Uterus (tissue), 4 donors: ENCODE measurements around the gene TFF3. TPM values are rescaled to one million over a fixed set of nuclear protein-coding genes. Genes with fewer than 3 reads are reported as not detected.

Experiments used
- DNase-seq, 2 donors: peaks; one replicate each; pipeline ENCODE4 v3.0.0-alpha.2; 2019 to 2020
- H3K27ac ChIP-seq, 2 donors: fragments of 200-600 bp; sonication (generic); 1 replicate in 1 of 2; 2 replicates in 1 of 2; pipeline ENCODE4 v1.5.1; 2016 to 2018
- H3K27me3 ChIP-seq, 2 donors: fragments of 200-600 bp; sonication (generic); one replicate each; pipeline ENCODE4 v1.5.1; 2018 to 2019; ENCODE audit warnings: control low read depth in 1 of 2
- H3K36me3 ChIP-seq, 2 donors: fragments of 200-600 bp; sonication (generic); one replicate each; pipeline ENCODE4 v1.5.1; 2019; ENCODE audit warnings: control low read depth in 1 of 2
- H3K4me1 ChIP-seq, 2 donors: fragments of 200-600 bp; sonication (generic); one replicate each; pipeline ENCODE4 v1.5.1; 2018 to 2019; ENCODE audit warnings: control low read depth in 1 of 2
- H3K4me3 ChIP-seq, 2 donors: fragments of 200-600 bp; sonication (generic); 1 replicate in 1 of 2; 2 replicates in 1 of 2; pipeline ENCODE4 v1.5.1; 2018 to 2019; ENCODE audit warnings: mild to moderate bottlenecking in 1 of 2
- H3K9me3 ChIP-seq, 2 donors: fragments of 200-600 bp; sonication (generic); one replicate each; pipeline ENCODE4 v1.5.1; 2019; ENCODE audit warnings: control low read depth in 1 of 2
- CTCF ChIP-seq, 4 experiments: fragments of 200-600 bp in 2 of 4; fragments of 450-650 bp in 2 of 4; sonication (generic) in 2 of 4; IDR thresholded peaks; one replicate each; pipeline ENCODE4 v1.5.1; 2016 to 2019; ENCODE audit warnings: antibody characterized with exemption in 4 of 4, mild to moderate bottlenecking in 2 of 4, moderate library complexity in 1 of 4
- POLR2A ChIP-seq, 2 donors: fragments of 450-650 bp; IDR thresholded peaks; one replicate each; pipeline ENCODE4 v1.6.1; 2016; ENCODE audit warnings: antibody characterized with exemption in 2 of 2, mild to moderate bottlenecking in 1 of 2, moderate library complexity in 1 of 2
- intact Hi-C: fragments of 100-400 bp; cut with DNase I; formaldehyde crosslinking; loops from one replicate; pipeline ENCODE4 v1.15.1; 2023; ENCODE audit warnings: low total_unique reads
- total RNA-seq, 4 donors: library from RNA; depleted of rRNA in 3 of 4; stranded (reverse); fragments of >200 nt in 3 of 4; gene quantifications; one replicate each; pipeline versions ENCODE4 v1.1.0 to v1.2.4, GENCODE V29; 2014 to 2023
- donor health status: DM: yes; HTN: yes; CAD: no.

The TFF3 gene
- total RNA-seq, 4 donors from 2014 or later: 1.4 to 49.7 (median 24.2) TPM

- no peaks in the 10 kb centered on the region for H3K27me3 ChIP-seq
- no peak overlapping the region for H3K27ac ChIP-seq
- DNase-seq: no peak
- H3K4me3 ChIP-seq: no peak overlapping the region
- intact Hi-C loops: no loop called here
- no peaks in the 10 kb centered on the region for H3K36me3 ChIP-seq
- no peaks in the 10 kb centered on the region for H3K4me1 ChIP-seq
- TF ChIP-seq CTCF (IDR thresholded peaks at IDR 0.05) (no peak), POLR2A (IDR thresholded peaks at IDR 0.05) (no peak)
- H3K9me3 ChIP-seq: no peaks in the 10 kb centered on the region
These were observed 17.0 kb downstream of the TFF3 start for GRCh38 chr21:42298237-42298636.

GRCh38 chr21:42297377-42297776, 17.8 kb downstream of the TFF3 start:
- DNase-seq: no peak
- H3K36me3 ChIP-seq: no peaks in the 10 kb centered on the region
- no peaks in the 10 kb centered on the region for H3K27me3 ChIP-seq
- intact Hi-C loops: no loop called here
- no peaks in the 10 kb centered on the region for H3K9me3 ChIP-seq
- TF ChIP-seq POLR2A (IDR thresholded peaks at IDR 0.05) (no peak), CTCF (IDR thresholded peaks at IDR 0.05) (no peak)
- no peak overlapping the region for H3K4me3 ChIP-seq
- no peaks in the 10 kb centered on the region for H3K4me1 ChIP-seq
- no peak overlapping the region for H3K27ac ChIP-seq

- H3K36me3 ChIP-seq: no peaks in the 10 kb centered on the region
These were observed 18.7 kb downstream of the TFF3 start for GRCh38 chr21:42296501-42296900.

GRCh38 chr21:42295845-42296244, 19.4 kb downstream of the TFF3 start:
- H3K27me3 ChIP-seq: no peaks in the 10 kb centered on the region
- no peaks in the 10 kb centered on the region for H3K9me3 ChIP-seq
- intact Hi-C loops: no loop called here
- TF ChIP-seq POLR2A (IDR thresholded peaks at IDR 0.05): no peak
- TF ChIP-seq CTCF (IDR thresholded peaks at IDR 0.05): no peak
- no peak overlapping the region for H3K4me3 ChIP-seq
- no peaks in the 10 kb centered on the region for H3K36me3 ChIP-seq
- H3K4me1 ChIP-seq: no peaks in the 10 kb centered on the region
- no peak for DNase-seq
- H3K27ac ChIP-seq: no peak overlapping the region

More at GRCh38 chr21:42296501-42296900, 18.7 kb downstream of the TFF3 start:
- no peaks in the 10 kb centered on the region for H3K4me1 ChIP-seq
- H3K27ac ChIP-seq: no peak overlapping the region
- no peaks in the 10 kb centered on the region for H3K9me3 ChIP-seq
- no peak for DNase-seq
- no peaks in the 10 kb centered on the region for H3K27me3 ChIP-seq
- intact Hi-C loops: no loop called here
- H3K4me3 ChIP-seq: no peak overlapping the region
- TF ChIP-seq CTCF (IDR thresholded peaks at IDR 0.05): no peak

GRCh38 chr21:42294273-42294880, 20.8 kb downstream of the TFF3 start:
- Histone ChIP-seq H3K9me3 (no peaks in the 10 kb centered on the region), H3K36me3 (no peaks in the 10 kb centered on the region), H3K4me3 (no peak overlapping the region), H3K27me3 (no peaks in the 10 kb centered on the region), H3K27ac (no peak overlapping the region), H3K4me1 (no peaks in the 10 kb centered on the region)
- intact Hi-C loops: no loop called here
- TF ChIP-seq POLR2A (IDR thresholded peaks at IDR 0.05) (no peak), CTCF (IDR thresholded peaks at IDR 0.05) (no peak)
- no peak for DNase-seq
